ENCODE measurements around the gene SCRN2.
A peak's percentile ranks its signal among the peaks of the same experiment; 100 is the strongest.

SCRN2 gene

GRCh38 chr17:47802341-47803022 is 38.6 kb downstream of the SCRN2 start:
- peak; percentile 58 for DNase-seq

GRCh38 chr17:47801906-47802305 is 39.2 kb downstream of the SCRN2 start:
- DNase-seq: no peak

- DNase-seq: no peak
Measured at GRCh38 chr17:47801176-47801765, 39.8 kb downstream of the SCRN2 start.

GRCh38 chr17:47800686-47801085 is 40.4 kb downstream of the SCRN2 start:
- no peak for DNase-seq

GRCh38 chr17:47797797-47798196 is 43.3 kb downstream of the SCRN2 start:
- DNase-seq: peak; percentile 13

- no peak for DNase-seq
Measured at GRCh38 chr17:47792979-47793378, 48.1 kb downstream of the SCRN2 start.

- no peak for DNase-seq
Measured at GRCh38 chr17:47792457-47792856, 48.6 kb downstream of the SCRN2 start.

- no peak for DNase-seq
Measured at GRCh38 chr17:47791025-47791424, 50.0 kb downstream of the SCRN2 start.

- DNase-seq: peak; percentile 17
Measured at GRCh38 chr17:47789611-47790561, 51.2 kb downstream of the SCRN2 start.
